HG03565 (cell line): ENCODE measurements around the gene BHLHE41.
A peak's percentile ranks its signal among the peaks of the same experiment; 100 is the strongest.

Source experiments
- ATAC-seq: cut with Tn5 transposase; IDR thresholded peaks from one replicate; pipeline ENCODE4 v1.9.1; 2021; ENCODE audit warnings: mild to moderate bottlenecking, moderate library complexity; ENCODE audit not compliant: unreplicated experiment

BHLHE41 gene

DNA sequence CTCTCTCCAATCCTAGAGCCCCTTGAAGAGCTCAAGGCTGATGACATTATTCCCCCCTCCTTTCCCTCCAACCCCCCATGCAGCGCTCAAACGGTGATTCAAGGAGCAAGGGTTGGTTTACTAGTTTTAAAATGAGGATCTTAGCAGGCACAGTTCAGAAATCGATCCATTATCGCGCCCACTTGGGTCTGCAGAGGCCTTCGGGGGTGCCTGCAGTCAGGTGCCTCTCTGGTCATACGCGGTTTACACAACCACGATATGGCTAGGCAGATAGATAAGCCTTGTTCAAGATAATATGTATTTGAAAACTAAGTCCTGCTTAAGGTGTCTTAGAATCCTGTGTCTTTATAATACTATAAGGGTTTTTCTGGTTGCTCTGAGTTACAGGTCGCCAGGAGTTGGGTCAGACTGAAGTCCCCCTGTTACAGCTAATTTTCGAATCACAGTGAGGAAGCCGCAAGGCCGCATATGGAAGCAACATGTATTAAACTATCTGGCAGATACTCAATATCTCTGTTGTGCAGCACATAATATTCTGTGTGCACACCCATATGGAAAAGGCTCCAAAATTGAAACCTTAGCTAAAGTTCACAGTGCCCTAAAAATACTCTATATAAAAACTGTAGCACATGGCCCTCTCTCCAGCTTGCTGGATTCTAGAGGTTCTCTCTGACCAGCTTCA, 10.0 kb downstream of the BHLHE41 start:
- no peak for ATAC-seq

DNA sequence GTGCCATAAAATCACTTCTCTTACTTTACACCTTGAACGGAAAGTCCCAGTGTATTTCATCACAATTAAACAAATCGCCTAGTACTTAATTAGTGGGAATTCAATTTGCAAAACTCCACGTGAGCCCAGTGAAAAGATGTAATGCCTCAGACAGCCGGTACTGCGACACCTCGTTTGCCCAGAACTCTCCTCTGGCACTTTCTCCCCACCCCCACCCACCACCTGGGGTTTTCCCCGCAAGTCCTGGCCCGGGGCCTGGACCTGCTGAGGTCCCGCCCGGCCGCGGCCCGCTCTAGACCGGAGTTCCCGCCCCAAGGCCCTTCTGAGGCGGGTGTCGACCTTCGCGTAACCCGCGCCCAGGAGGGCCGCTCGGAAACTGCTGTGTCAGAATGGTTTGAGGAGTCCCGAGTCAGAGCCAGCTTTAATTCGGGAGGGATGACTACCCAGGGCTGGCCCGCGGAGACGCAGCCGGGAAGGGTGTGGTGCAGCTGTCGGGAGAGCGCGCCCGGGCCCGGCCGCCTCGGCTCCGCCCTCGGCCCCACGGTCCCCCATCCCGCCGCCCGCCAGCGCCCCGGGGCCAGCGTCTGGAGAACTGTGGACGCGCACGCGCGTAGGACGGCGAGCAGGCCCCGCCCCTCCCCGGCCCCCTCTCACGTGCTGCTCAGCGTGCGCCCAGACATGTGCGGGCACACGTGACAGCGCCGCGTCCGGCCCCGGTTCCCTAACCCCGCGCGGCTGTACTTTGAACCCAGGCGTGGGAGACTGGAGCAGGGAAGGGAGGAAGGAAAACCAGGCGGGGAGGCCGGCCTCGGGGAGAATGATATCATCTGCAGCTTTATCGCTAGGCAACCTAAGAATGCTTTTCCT, 10.8 kb downstream of the BHLHE41 start:
- peak; percentile 57 for ATAC-seq

DNA sequence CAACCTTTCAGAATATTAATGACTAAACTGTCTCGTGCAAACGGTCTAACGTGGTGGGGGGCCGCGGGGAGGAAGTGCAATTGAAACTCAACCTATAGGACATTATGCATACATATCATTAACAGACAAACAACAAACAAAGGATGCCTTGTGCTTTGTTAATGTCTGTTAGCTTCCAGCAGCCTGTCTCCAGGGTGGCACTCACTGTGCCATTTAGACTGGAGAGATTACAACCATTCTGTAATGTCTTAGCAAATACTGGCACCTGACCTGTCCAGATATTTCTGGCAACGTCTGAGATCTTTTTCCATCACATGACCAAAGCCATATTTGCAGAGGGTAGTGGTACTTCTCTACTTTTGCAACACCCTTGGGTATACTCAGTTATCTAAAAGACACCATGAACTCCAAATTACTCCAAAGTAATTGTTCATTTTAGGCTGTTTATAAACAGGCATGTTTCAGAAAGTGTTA, 11.6 kb downstream of the BHLHE41 start:
- ATAC-seq, result no peak

DNA sequence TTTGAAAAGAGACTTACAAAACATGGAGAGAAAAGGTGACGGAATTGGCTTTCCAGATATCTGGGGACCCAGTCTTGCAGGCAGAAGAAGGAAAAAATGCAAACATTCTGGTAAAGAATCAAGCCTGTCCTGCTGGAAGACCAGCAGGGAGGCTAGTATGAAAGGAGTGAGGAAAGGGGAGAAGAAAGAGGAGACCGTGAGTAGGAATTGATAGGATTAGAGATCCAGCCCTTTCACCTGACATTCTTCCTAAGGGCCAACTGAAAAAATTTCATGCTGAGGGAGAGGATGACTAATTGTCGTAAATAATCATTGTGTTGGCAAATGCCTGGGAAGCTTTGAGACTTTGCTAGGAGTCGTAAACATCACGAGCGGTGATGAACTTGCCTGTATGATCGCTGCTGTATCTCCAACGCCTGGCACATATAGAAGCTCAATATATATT, 12.1 kb downstream of the BHLHE41 start:
- no peak for ATAC-seq

DNA sequence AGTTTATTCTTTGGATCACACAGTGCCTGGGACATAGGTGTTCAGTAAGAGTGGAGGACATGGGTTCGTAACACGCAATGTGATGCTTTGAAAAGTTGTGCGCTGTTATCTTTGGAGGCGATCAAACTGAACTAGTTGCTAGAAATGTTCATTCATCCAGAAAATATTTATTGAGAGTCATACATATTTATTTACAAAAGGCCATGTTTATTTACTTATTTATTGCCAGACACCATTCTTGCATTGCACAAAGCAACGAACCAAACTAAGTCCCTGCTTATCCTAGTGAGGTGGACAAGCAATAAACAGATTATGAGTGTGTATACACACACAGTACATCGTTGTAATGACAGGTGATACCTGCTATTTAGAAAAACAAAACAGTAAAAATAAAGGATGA, 12.6 kb downstream of the BHLHE41 start:
- ATAC-seq, result no peak

DNA sequence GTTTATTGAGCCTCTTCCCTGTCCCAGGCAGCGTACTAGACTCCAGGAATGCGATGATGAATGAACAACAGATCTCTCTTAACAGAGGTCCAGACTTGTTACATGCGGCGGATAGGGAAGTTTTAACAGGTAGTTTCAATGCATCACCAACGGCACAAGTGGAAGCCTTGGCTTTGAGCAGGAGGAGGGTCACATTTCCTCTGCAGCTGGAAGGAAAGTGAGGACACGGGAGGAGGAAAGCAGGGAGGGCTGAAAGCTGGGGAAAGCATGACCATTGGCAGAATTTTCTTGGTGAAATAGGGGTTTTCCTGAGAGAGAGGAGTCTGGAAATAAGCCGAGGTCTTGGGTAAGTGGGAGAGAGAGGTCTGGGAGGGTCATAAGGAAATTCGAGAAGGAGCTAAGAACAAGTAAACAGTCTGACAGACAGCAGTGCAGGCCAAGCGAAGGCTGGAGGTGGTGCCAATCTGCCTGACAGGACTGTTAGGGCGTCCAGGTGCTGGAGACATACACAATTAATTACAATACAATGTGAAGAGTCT, 15.4 kb downstream of the BHLHE41 start:
- ATAC-seq, result no peak

DNA sequence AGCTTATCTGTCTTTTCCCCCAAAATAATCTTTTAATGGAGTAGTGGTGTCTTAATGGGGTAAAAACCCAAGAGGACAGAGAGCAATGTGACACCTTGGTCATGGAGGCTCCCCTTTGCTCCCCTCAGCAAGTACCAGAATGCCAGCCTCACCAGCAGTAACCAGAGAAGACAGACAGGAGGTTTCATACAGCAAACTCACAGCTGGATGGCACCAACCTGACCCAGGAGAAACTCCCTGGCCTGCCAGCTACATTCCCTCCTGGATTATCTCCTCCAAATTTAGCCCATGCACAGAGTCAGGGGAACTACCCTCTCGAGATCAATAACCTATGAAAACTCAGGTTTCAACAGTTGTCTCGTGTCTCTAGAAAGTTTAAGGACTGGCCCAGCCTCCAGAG, 15.9 kb downstream of the BHLHE41 start:
- ATAC-seq, result no peak

DNA sequence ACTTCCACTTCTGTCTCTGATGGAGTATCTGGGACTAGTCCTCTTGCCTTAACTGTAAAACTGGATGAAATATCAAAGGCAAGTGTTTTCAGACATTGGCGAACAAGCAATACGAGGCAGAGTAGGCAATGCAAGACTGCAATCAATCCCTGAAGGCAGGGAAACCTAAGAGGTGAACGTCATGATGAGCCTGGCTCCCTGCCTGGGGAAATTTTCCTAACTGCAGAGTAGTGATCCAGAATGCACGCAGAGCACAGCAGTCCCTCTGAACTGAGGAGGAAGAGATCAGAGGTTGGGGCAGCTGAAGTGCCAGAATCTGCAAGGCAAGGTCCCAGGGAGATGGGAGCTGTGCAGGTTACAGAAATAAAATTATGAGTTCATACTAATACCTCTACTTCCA, 18.5 kb downstream of the BHLHE41 start:
- no peak for ATAC-seq

DNA sequence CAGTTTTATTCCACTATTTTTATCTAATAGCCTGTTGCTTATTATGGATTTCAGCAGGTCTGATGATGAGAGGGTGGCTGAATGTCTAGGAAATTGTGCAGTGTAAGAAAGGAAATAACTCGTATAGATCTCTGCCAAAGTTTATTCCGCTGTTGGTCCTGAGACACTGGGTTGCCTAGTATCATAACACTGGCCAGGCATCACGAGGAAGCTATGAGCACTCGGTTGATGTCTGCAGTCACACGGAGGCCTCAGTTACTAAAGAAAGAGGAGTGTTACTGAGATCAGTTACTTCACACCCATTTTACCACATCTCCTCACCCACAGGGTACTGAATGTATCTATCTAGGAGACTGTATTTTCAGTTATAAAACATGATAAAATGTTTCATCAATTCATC, 21.9 kb downstream of the BHLHE41 start:
- ATAC-seq, result no peak

DNA sequence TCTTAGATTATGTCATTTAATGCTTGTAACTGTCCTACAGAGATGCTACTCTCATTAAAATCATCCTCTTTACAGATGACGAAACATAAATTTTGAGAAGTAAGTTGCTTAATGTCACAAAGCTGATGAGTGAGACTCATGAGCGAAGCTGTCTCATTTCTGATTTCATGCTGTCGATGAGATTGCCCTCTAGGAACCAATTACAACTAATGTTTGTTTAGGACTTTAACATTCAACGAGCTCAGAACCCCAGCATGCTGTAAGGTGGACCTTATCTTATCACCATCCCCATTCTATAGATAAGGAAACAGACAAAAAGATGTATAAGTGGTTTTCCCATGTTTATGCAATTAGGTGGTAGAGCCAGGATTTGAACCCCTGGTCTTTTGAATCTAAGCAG, 23.1 kb downstream of the BHLHE41 start:
- ATAC-seq, result no peak

DNA sequence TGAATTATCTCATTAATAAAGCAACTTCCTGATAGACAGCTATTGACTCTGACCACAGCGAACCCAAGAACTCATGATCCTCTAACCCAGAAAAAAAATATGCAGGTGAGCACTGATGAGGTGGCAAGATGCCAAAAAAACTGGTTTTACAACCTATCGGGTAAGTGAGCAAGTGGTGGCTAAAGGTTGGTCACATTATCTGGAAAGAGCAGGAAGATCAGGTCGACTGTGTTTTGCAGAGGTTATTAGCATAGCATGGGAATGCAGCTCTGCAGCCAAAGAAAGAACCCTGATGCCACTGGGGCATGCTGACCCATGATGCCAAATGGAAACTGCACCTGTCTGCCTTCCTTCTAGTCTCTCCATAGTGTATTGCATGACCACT, 23.5 kb downstream of the BHLHE41 start:
- no peak for ATAC-seq

DNA sequence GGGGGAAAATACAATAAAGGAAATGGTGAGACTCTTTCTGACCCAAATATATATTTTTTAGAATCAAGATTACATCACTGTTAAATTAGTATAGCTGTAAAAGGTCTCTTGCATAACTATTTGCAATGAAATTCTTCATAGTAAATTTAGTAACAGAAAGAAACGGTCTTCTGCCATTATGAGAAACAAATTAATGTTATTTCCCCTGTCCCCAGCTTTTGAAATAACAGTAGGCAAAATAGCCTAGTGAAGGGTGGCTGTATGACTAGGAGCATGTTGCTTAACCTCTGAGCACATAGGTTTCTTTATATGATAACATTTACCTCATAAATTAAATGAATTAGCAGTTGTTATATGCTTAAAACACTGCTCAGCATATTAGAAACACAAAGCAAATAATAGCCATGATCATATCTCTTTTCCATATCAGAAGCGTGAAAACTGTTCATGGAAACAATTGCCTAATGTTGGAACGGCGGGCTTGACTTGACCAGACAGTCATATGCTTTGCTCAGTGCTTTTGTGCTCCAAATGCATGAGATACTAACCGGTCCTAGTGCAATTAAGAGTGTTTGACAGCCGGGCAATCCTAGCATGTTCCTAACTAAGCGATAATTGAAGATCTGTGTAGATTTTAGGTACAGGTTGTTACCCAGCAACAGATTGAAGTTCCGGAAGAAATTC, 24.0 kb downstream of the BHLHE41 start:
- no peak for ATAC-seq

DNA sequence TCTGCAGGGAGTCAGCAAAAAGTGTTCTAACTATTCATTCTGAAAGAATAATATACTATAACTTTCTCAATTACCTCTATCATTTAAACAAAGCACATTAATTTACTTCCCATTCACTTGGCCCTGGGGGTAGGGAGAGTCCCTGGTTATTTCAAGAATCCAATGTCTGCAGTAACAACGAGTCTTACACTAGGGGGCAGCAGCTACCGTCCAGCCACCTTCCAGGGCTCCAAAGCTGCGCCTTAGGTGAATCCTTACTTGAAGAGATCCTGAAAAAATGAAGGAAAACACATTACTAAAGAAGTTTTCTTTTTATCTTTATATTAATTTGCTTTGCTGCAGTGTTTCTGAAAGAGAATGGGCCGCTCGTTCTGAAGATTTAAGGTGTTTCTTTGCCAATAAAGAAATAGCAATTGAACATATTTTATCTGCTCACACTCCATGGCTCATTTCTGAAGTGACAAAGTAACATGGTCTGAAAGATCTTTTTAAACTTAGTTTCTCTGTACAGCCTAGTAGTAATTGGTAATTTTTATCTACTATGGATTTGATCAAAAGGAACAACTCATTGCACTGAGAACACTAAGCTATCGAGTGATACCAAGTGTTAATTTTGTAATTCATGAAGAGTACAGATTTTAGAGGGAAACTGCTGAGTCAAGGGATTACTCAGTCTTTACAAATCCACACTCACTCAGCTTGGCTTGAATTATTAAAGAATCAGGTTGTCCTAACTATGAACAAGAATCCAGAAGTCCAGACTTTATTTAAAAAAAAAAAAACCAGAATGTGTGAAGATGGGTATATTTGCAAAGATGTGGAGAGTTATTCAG, 27.6 kb downstream of the BHLHE41 start:
- no peak for ATAC-seq

DNA sequence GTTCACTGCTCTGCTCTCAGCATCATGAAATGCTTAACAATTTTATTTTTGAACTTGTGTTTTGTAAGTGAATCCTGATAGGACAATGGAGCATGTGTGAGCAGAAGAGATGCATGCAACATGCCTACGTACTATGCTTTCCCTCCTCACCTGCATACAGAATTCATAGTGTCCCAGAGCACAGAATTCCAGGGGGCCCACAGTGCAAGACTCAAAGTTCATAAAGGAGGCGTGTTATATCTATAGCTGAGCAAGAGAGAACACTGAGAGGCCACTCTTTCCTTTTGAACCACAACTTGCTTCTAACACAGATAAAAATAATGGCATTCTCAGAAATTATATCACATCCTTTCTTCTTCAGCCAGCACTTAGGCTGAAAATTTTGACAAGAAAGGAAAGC, 28.8 kb downstream of the BHLHE41 start:
- no peak for ATAC-seq

DNA sequence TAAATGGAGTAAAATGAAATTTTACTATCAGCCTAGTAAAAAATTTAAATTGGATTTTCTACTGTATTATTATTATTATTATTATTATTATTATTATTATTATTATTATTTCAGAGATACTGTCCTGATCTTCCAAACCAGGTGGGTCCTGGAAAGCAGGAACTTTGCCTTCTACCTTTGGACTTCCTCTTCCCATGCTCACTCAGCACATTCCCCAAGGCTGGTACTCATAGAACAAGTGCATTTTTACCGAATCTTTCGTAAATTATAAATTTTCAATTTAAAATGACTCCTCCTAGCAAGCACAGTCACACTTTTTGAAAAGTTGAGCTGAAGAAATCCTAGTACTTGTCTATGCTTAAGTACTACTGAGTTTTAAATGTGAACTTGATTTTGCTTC, 29.7 kb downstream of the BHLHE41 start:
- ATAC-seq, result no peak

DNA sequence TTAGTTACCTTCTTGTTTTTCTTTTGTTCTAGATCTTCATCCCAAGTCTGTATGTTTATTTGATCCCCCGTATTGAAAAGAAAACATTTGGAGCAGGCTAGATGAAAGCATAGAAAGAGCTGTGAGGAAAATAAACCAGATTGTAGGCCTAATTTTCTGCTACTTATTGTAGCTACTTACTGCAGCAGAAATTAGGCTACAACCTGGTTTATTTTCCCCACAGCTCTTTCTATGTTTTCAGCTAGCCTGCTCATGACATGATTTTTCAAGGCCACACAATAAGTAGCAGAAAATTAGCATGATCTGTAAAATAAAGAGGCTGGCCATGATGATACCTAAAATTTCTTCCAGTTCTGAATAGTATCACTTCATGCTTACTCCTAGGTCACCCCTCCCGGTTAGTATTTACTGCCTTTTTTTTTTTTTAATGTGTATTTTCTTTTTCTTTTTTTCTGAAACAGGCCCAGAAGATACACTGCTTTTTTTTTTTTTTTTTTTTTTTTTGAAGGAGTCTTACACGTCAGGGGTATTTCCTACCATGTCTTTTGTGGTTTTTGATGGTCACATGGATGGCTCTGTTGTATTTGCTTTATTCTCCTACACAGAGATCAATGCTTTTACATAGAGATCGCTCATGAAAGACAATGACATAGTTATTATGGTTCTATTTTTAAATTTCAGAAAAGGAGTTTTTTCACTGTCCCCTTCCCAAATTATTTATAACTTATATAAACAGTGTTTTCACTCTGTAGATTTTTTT, 32.3 kb downstream of the BHLHE41 start:
- ATAC-seq, result no peak

DNA sequence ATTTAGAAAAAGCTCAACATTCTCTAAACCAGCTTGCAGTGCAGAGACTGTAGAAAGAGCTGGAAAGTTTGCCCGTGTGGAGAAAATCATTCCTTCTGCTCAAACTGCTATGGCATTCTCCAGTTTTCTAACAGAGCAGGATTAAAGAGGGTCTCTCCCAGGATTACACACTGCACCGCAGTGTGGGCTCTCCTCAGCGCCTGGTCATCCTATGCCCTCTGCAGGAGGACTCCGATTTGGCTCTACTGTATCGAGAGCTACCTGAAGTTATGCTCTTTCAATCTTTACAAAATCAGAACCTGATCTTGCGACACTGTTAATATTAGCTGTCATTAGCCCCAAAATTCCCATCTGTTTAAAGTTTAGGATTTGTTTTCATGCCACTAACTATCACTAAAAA, 33.0 kb downstream of the BHLHE41 start:
- no peak for ATAC-seq

DNA sequence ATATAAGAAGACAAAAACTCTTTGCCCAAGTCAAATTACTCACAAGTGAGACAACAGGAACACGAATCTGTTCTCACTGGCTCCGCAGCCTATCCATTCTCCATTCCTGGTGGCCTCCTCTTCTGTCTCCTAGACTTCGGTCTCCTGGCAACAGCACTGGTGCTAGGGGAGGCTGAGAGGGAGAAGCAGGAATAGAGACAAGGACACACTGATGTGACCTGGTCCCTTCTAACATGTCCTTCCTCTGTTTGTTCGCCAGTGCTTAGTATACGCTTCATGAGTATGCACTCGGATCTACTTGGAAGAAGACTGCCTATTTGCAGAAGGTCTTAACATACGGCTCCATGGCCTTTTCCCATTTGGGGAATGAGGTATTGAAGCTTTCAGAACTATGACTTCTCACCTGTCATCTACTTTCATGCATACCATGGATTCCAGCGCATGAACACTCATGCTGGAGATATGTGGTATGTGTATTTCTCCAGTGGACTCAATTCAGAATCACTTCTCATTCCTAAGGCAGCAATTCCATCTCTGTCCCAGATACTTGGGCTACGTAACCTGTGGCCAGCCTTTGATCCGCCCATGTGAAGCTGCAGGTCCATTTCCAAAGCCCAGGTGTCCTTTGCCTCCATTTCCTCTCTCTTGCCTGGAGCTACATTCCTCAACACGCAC, 33.9 kb downstream of the BHLHE41 start:
- no peak for ATAC-seq

DNA sequence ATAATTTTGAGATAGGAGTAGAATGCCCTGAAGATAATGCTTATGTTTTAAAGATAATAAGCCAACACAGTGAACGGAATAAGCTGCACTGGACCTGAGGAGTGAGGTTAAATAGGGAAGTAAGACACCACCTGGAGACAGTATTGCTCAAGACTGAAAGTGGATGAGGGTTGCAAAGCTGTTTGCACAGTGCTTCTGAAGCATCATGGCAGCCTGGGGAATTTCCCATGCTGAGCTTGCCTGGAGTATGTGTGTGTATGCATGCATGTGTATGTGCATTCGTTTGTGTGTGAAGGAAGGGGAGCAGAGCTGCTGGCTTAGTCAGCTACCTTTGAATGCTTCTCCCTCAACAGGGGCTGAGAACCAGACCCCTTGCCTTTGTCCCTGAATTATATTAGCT, 35.8 kb downstream of the BHLHE41 start:
- ATAC-seq, result peak; percentile 96
